Measurements from ENCODE around the gene TAL1. TPM values are rescaled to one million over a fixed set of nuclear protein-coding genes. Genes with fewer than 3 reads are reported as not detected.
"Not testable (repeated sequence)": the region's sequence is repeated elsewhere in the genome, so short reads cannot be mapped to it uniquely, and the experiment has no call there.

The TAL1 gene
- total RNA-seq, 2 experiments from 2014 or later = not detected

DNA sequence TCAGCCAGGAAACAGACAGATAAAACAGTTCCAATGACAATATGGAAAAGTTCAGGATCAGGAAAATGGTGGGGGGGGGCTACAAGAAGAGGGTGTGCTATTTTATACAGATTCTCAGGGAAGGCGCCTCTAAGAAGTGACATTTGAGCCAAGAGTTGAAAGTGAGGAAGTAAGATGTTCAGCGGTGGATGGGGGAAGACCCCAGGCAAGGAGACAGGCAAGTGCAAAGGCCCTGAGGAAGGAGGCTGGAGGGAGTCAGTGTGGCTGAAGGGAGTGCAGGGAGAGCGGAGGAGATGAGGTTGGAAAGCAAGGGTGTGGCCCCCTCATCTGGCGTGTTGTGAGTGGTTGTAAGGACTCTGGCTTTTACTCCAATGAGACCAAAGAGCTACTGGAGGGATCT is 33.8 kb downstream of the TAL1 start:
- H3K9me3 Mint-ChIP-seq = peaks cover 2% of the 10 kb centered on the region
- H3K4me3 Mint-ChIP-seq = no peak overlapping the region
- DNase-seq (no peak), ATAC-seq (no peak)
- POLR2A ChIA-PET = no interaction called here
- intact Hi-C loops (cut with micrococcal nuclease) = no loop called here
- no peak overlapping the region for H3K27ac Mint-ChIP-seq
- CTCF ChIA-PET = interaction anchor here (1.1 kb wide), 1 partner anchor 19 kb away, joined by 4 read pairs; no protein-coding TSS in a partner anchor
- no peaks in the 10 kb centered on the region for H3K36me3 Mint-ChIP-seq (ENCODE audit: low read depth)
- H3K4me1 Mint-ChIP-seq (ENCODE audit: low read depth) = no peaks in the 10 kb centered on the region
- TF ChIP-seq, protein P1, sequence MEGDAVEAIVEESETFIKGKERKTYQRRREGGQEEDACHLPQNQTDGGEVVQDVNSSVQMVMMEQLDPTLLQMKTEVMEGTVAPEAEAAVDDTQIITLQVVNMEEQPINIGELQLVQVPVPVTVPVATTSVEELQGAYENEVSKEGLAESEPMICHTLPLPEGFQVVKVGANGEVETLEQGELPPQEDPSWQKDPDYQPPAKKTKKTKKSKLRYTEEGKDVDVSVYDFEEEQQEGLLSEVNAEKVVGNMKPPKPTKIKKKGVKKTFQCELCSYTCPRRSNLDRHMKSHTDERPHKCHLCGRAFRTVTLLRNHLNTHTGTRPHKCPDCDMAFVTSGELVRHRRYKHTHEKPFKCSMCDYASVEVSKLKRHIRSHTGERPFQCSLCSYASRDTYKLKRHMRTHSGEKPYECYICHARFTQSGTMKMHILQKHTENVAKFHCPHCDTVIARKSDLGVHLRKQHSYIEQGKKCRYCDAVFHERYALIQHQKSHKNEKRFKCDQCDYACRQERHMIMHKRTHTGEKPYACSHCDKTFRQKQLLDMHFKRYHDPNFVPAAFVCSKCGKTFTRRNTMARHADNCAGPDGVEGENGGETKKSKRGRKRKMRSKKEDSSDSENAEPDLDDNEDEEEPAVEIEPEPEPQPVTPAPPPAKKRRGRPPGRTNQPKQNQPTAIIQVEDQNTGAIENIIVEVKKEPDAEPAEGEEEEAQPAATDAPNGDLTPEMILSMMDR (IDR thresholded peaks at IDR 0.05) = no peak
- peaks cover 24% of the 10 kb centered on the region for H3K27me3 Mint-ChIP-seq

DNA sequence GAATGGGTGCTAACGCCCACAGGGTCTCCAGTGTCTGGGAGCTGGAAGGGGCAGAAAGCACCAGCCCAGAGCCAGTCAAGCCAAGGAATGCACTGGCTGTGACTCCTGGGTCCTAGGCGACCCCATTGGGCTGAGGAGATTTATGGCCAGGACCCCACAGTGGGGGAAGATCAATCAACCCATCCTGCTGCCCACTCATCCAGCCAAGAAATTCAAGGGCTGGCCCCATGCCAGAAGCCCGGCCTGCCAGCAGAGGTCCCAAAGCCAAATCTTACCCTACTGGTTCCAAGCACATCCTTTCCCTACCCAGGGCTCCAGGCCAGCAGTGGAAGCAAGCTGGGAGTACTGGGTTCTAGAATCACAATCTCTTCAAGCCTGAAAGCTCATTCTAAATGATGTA is 35.4 kb downstream of the TAL1 start:
- peaks cover 23% of the 10 kb centered on the region for H3K27me3 Mint-ChIP-seq
- no peak overlapping the region for H3K4me3 Mint-ChIP-seq
- ATAC-seq (no peak), DNase-seq (no peak)
- no peak overlapping the region for H3K27ac Mint-ChIP-seq
- TF ChIP-seq, protein P1 (IDR thresholded peaks at IDR 0.05) = no peak
- no peaks in the 10 kb centered on the region for H3K4me1 Mint-ChIP-seq (ENCODE audit: low read depth)
- H3K9me3 Mint-ChIP-seq = no peaks in the 10 kb centered on the region
- intact Hi-C loops (cut with micrococcal nuclease) = no loop called here
- H3K36me3 Mint-ChIP-seq (ENCODE audit: low read depth) = no peaks in the 10 kb centered on the region
- POLR2A ChIA-PET = interaction anchor here (0.7 kb wide), 1 partner anchor 61 kb away, joined by 3 read pairs; no protein-coding TSS in a partner anchor
- CTCF ChIA-PET = interaction anchor here (1.1 to 1.6 kb wide), 2 partner anchors 17 to 21 kb away, joined by 3 to 5 read pairs; no protein-coding TSS in a partner anchor

DNA sequence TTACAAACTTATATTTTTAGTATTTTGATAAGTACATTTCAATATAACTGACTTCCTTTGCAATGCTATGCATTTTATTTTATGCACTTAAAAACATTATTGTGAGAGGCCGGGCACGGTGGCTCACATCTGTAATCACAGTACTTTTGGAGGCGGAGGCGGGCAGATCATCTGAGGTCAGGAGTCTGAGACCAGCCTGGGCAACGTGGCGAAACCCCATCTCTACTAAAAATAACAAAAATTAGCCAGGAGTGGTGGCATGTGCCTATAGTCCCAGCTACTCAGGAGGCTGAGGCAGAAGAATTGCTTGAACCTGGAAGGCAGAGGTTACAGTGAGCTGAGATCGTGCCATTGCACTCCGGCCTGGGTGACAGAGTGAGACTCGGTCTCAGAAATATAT is 36.0 kb downstream of the TAL1 start:
- intact Hi-C loops (cut with micrococcal nuclease); H3K4me3 Mint-ChIP-seq; H3K27ac Mint-ChIP-seq; H3K9me3 Mint-ChIP-seq; H3K4me1 Mint-ChIP-seq (ENCODE audit: low read depth); ATAC-seq; DNase-seq; H3K36me3 Mint-ChIP-seq (ENCODE audit: low read depth); POLR2A ChIA-PET: not testable (repeated sequence)
- CTCF ChIA-PET = interaction anchor here (1.6 kb wide), 1 partner anchor 20 kb away, joined by 5 read pairs; no protein-coding TSS in a partner anchor
- H3K27me3 Mint-ChIP-seq = peaks cover 23% of the 10 kb centered on the region

DNA sequence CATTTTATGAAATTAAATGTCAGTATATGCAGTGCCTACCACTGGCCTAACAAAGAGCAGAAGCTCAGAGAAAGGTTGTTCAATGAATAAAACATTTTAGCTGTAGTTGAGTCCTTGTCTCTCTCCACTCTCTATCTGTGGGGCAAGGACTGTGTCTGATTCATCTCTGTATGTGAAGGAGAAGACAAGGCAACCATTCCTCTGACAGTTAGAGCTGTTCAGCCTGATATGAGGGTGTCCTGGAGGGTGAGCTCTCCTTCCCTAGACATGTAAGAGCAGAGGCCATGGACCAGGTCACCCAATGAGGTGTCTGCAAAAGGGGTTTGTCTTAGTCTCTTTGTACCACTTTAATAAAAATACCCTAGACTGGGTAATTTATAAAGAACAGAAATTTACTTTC is 37.7 kb downstream of the TAL1 start:
- no peak overlapping the region for H3K4me3 Mint-ChIP-seq
- TF ChIP-seq, protein P1 (IDR thresholded peaks at IDR 0.05) = no peak
- ATAC-seq = no peak
- no peak for DNase-seq
- H3K4me1 Mint-ChIP-seq (ENCODE audit: low read depth) = no peaks in the 10 kb centered on the region
- no peaks in the 10 kb centered on the region for H3K9me3 Mint-ChIP-seq
- POLR2A ChIA-PET = no interaction called here
- no peaks in the 10 kb centered on the region for H3K36me3 Mint-ChIP-seq (ENCODE audit: low read depth)
- CTCF ChIA-PET = interaction anchor here (0.8 to 6.9 kb wide), 11 partner anchors 9 to 177 kb away, joined by 3 to 86 read pairs (median 6); partner anchors contain the start of gene CMPK1
- no peak overlapping the region for H3K27ac Mint-ChIP-seq
- intact Hi-C loops (cut with micrococcal nuclease) = no loop called here
- peaks cover 18% of the 10 kb centered on the region for H3K27me3 Mint-ChIP-seq

DNA sequence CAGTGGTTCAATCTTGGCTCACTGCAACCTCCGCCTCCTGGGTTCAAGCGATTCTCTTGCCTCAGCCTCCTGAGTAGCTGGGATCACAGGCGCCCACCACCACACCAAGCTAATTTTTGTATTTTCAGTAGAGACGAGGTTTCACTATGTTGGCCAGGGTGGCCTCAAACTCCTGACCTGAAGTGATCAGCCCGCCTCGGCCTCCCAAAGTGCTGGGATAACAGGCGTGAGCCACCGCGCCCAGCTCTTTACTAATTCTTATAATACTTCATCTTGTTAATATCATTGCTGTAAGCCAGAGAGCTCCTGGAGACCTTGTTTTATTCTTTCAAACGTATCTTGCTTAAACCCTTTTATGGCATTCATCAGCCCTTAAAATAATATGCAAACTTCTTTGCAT is 38.5 kb downstream of the TAL1 start:
- H3K4me3 Mint-ChIP-seq; H3K36me3 Mint-ChIP-seq (ENCODE audit: low read depth); DNase-seq; H3K27ac Mint-ChIP-seq; intact Hi-C loops (cut with micrococcal nuclease); H3K9me3 Mint-ChIP-seq; ATAC-seq; H3K4me1 Mint-ChIP-seq (ENCODE audit: low read depth): not testable (repeated sequence)
- peaks cover 11% of the 10 kb centered on the region for H3K27me3 Mint-ChIP-seq
- POLR2A ChIA-PET = interaction anchor here (1.1 kb wide), 1 partner anchor 14 kb away, joined by 4 read pairs; no protein-coding TSS in a partner anchor
- CTCF ChIA-PET = interaction anchor here (0.6 to 6.9 kb wide), 34 partner anchors 9 to 533 kb away, joined by 3 to 86 read pairs (median 6); partner anchors contain the start of genes CMPK1 and STIL

All from activated CD8-positive, alpha-beta T cell treated with anti-CD3 and anti-CD28 coated beads for 36 hours (primary cell).